ENCODE measurements around the gene ELP6.

The ELP6 gene

GRCh38 chr3:47520756-47521155, 7.2 kb upstream of the ELP6 start:
- Histone ChIP-seq H3K9me3 (ENCODE audit: control insufficient read depth, insufficient read depth, low read length) (no peaks in the 10 kb centered on the region), H3K4me3 (ENCODE audit: low read length) (no peak overlapping the region), H3K9me2 (replicated peaks; ENCODE audit: control insufficient read depth, low read length) (no peaks in the 10 kb centered on the region), H3K4me2 (ENCODE audit: low read length) (no peak overlapping the region), H3K36me3 (ENCODE audit: control insufficient read depth, low read length) (no peaks in the 10 kb centered on the region), H3K27me3 (ENCODE audit: control insufficient read depth, low read length) (0 out of 2 replicates have a peak, but pooled peaks cover 3% of the 10 kb centered on the region), H3F3A (ENCODE audit: control insufficient read depth, insufficient read depth) (no peaks in the 10 kb centered on the region), H3K27ac (ENCODE audit: low read depth, low read length) (no peak overlapping the region), H3K4me1 (ENCODE audit: control insufficient read depth, low read length) (peaks cover 8% of the 10 kb centered on the region), H4K20me1 (ENCODE audit: control insufficient read depth, insufficient read depth, low read depth, low read length) (no peaks in the 10 kb centered on the region), H3K79me2 (ENCODE audit: control insufficient read depth, low read length) (no peaks in the 10 kb centered on the region)
- TF ChIP-seq EZH2phosphoT487 (IDR thresholded peaks at IDR 0.05; ENCODE audit: borderline replicate concordance, low read length): no peak
- no peak for TF ChIP-seq CTCF (IDR thresholded peaks at IDR 0.05; ENCODE audit: low read depth, low read length, poor library complexity, severe bottlenecking)

GRCh38 chr3:47517937-47518336, 4.4 kb upstream of the ELP6 start:
- no peak overlapping the region for H3K27ac ChIP-seq (ENCODE audit: low read depth, low read length)
- H3K4me1 ChIP-seq (ENCODE audit: control insufficient read depth, low read length): peaks cover 10% of the 10 kb centered on the region
- no peak overlapping the region for H3K4me2 ChIP-seq (ENCODE audit: low read length)
- peaks cover 3% of the 10 kb centered on the region for H3K79me2 ChIP-seq (ENCODE audit: control insufficient read depth, low read length)
- H3K4me3 ChIP-seq (ENCODE audit: low read length): no peak overlapping the region
- H3K9me3 ChIP-seq (ENCODE audit: control insufficient read depth, insufficient read depth, low read length): no peaks in the 10 kb centered on the region
- no peak for TF ChIP-seq CTCF (IDR thresholded peaks at IDR 0.05; ENCODE audit: low read depth, low read length, poor library complexity, severe bottlenecking)
- TF ChIP-seq EZH2phosphoT487 (IDR thresholded peaks at IDR 0.05; ENCODE audit: borderline replicate concordance, low read length): no peak
- H3F3A ChIP-seq (ENCODE audit: control insufficient read depth, insufficient read depth): peaks cover 8% of the 10 kb centered on the region; the same call in 1 of the 2 replicates
- H4K20me1 ChIP-seq (ENCODE audit: control insufficient read depth, insufficient read depth, low read depth, low read length): no peaks in the 10 kb centered on the region
- H3K27me3 ChIP-seq (ENCODE audit: control insufficient read depth, low read length): 0 out of 2 replicates have a peak, but pooled peaks cover 3% of the 10 kb centered on the region
- H3K9me2 ChIP-seq (replicated peaks; ENCODE audit: control insufficient read depth, low read length): no peaks in the 10 kb centered on the region
- H3K36me3 ChIP-seq (ENCODE audit: control insufficient read depth, low read length): peaks cover 1% of the 10 kb centered on the region; the same call in 1 of the 2 replicates

- Histone ChIP-seq H3K27me3 (ENCODE audit: control insufficient read depth, low read length) (no peaks in the 10 kb centered on the region), H4K20me1 (ENCODE audit: control insufficient read depth, insufficient read depth, low read depth, low read length) (no peaks in the 10 kb centered on the region), H3K9me2 (replicated peaks; ENCODE audit: control insufficient read depth, low read length) (no peaks in the 10 kb centered on the region), H3K4me2 (ENCODE audit: low read length) (no peak overlapping the region), H3F3A (ENCODE audit: control insufficient read depth, insufficient read depth) (peaks cover 8% of the 10 kb centered on the region; the same call in 1 of the 2 replicates), H3K9me3 (ENCODE audit: control insufficient read depth, insufficient read depth, low read length) (no peaks in the 10 kb centered on the region), H3K27ac (ENCODE audit: low read depth, low read length) (no peak overlapping the region), H3K79me2 (ENCODE audit: control insufficient read depth, low read length) (peaks cover 23% of the 10 kb centered on the region), H3K36me3 (ENCODE audit: control insufficient read depth, low read length) (peaks cover 19% of the 10 kb centered on the region), H3K4me3 (ENCODE audit: low read length) (no peak overlapping the region), H3K4me1 (ENCODE audit: control insufficient read depth, low read length) (peaks cover 14% of the 10 kb centered on the region)
- no peak for TF ChIP-seq CTCF (IDR thresholded peaks at IDR 0.05; ENCODE audit: low read depth, low read length, poor library complexity, severe bottlenecking)
- TF ChIP-seq EZH2phosphoT487 (IDR thresholded peaks at IDR 0.05; ENCODE audit: borderline replicate concordance, low read length): no peak
Observed at GRCh38 chr3:47515864-47516319, 2.4 kb upstream of the ELP6 start.
